Measurements from ENCODE around the gene CLEC11A.

CLEC11A gene

GRCh38 chr19:50705422-50706019, 17.6 kb upstream of the CLEC11A start:
- no peak for DNase-seq (ENCODE audit: low read depth in 2 of 2)

- DNase-seq (ENCODE audit: low read depth in 2 of 2) = no peak
These were observed 16.8 kb upstream of the CLEC11A start for GRCh38 chr19:50706387-50706786.

- DNase-seq (ENCODE audit: low read depth in 2 of 2) = no peak
These were observed 14.8 kb upstream of the CLEC11A start for GRCh38 chr19:50708179-50708879.

GRCh38 chr19:50710094-50710493, 13.1 kb upstream of the CLEC11A start:
- DNase-seq (ENCODE audit: low read depth in 2 of 2) = no peak

GRCh38 chr19:50710612-50711011, 12.6 kb upstream of the CLEC11A start:
- DNase-seq (ENCODE audit: low read depth in 2 of 2) = no peak

- DNase-seq (ENCODE audit: low read depth in 2 of 2) = no peak
These were observed 12.0 kb upstream of the CLEC11A start for GRCh38 chr19:50711196-50711595.

GRCh38 chr19:50711805-50712204, 11.4 kb upstream of the CLEC11A start:
- no peak for DNase-seq (ENCODE audit: low read depth in 2 of 2)

- DNase-seq (ENCODE audit: low read depth in 2 of 2) = no peak
These were observed 10.3 kb upstream of the CLEC11A start for GRCh38 chr19:50712833-50713232.

GRCh38 chr19:50713556-50714236, 9.5 kb upstream of the CLEC11A start:
- no peak for DNase-seq (ENCODE audit: low read depth in 2 of 2)

- no peak for DNase-seq (ENCODE audit: low read depth in 2 of 2)
These were observed 6.8 kb upstream of the CLEC11A start for GRCh38 chr19:50716178-50717025.

- DNase-seq (ENCODE audit: low read depth in 2 of 2) = no peak
These were observed 6.0 kb upstream of the CLEC11A start for GRCh38 chr19:50717026-50717723.

GRCh38 chr19:50717891-50718254, 5.3 kb upstream of the CLEC11A start:
- no peak for DNase-seq (ENCODE audit: low read depth in 2 of 2)

- no peak for DNase-seq (ENCODE audit: low read depth in 2 of 2)
These were observed 4.7 kb upstream of the CLEC11A start for GRCh38 chr19:50718255-50719118.

GRCh38 chr19:50719119-50719435, 4.1 kb upstream of the CLEC11A start:
- no peak for DNase-seq (ENCODE audit: low read depth in 2 of 2)

GRCh38 chr19:50719566-50719965, 3.6 kb upstream of the CLEC11A start, which contains the start of gene SHANK1:
TSS of gene SHANK1 (minus strand) at chr19:50719802. CDS start at chr19:50716919, 2,883 bp downstream.
- no peak for DNase-seq (ENCODE audit: low read depth in 2 of 2)

GRCh38 chr19:50720181-50720920, 2.8 kb upstream of the CLEC11A start:
- no peak for DNase-seq (ENCODE audit: low read depth in 2 of 2)

GRCh38 chr19:50720921-50721381, 2.2 kb upstream of the CLEC11A start:
- DNase-seq (ENCODE audit: low read depth in 2 of 2) = no peak

GRCh38 chr19:50721441-50722137, 1.6 kb upstream of the CLEC11A start:
- no peak for DNase-seq (ENCODE audit: low read depth in 2 of 2)
